Ovary (tissue), 3 donors: Measurements from ENCODE around the gene GPSM1.
"Not testable (repeated sequence)": the region's sequence is repeated elsewhere in the genome, so short reads cannot be mapped to it uniquely, and the experiment has no call there.

Experiments
- EP300 ChIP-seq: sonication (generic); formaldehyde crosslinking; IDR thresholded peaks from one replicate; pipeline ENCODE4 v1.6.1; 2017; ENCODE audit warnings: antibody characterized with exemption
- TF ChIP-seq, protein P1 (sequence below), 3 donors: fragments of 450-650 bp in 2 of 3; fragments of 200-600 bp in 1 of 3; IDR thresholded peaks; one replicate each; pipeline versions ENCODE4 v1.5.1 to v1.8.0; 2016 to 2022; ENCODE audit warnings: antibody characterized with exemption in 3 of 3, mild to moderate bottlenecking in 1 of 3
- donor health status: DM: no; HTN: no; CAD: no.

DNA sequence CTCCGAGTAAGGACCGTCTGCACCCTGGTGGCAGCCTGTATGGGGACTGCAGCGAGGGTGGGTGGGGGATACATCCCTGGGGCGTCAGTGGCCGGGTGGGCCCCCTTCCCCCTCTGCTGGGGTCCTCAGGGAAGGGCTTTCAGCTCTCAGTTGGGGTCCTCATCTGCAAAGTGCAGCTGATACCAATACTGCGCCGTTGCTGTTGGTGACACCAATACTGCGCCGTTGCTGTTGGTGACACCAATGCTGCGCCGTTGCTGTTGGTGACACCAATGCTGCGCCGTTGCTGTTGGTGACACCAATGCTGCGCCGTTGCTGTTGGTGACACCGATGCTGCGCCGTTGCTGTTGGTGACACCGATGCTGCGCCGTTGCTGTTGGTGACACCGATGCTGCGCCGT is 24.5 kb downstream of the GPSM1 start:
- TF ChIP-seq, protein P1, sequence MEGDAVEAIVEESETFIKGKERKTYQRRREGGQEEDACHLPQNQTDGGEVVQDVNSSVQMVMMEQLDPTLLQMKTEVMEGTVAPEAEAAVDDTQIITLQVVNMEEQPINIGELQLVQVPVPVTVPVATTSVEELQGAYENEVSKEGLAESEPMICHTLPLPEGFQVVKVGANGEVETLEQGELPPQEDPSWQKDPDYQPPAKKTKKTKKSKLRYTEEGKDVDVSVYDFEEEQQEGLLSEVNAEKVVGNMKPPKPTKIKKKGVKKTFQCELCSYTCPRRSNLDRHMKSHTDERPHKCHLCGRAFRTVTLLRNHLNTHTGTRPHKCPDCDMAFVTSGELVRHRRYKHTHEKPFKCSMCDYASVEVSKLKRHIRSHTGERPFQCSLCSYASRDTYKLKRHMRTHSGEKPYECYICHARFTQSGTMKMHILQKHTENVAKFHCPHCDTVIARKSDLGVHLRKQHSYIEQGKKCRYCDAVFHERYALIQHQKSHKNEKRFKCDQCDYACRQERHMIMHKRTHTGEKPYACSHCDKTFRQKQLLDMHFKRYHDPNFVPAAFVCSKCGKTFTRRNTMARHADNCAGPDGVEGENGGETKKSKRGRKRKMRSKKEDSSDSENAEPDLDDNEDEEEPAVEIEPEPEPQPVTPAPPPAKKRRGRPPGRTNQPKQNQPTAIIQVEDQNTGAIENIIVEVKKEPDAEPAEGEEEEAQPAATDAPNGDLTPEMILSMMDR (IDR thresholded peaks at IDR 0.05): not testable (repeated sequence)
- TF ChIP-seq EP300: not testable (repeated sequence)
